Body of pancreas (tissue), 4 donors: Measurements from ENCODE around the gene HMGXB4.

Source experiments
- POLR2A ChIP-seq, 3 donors: fragments of 450-650 bp; IDR thresholded peaks; one replicate each; pipeline ENCODE4 v1.6.1; 2016; ENCODE audit warnings: antibody characterized with exemption in 3 of 3, mild to moderate bottlenecking in 2 of 3
- TF ChIP-seq, protein P1 (sequence below), 7 experiments: fragments of 450-650 bp in 4 of 7; fragments of 200-600 bp in 3 of 7; sonication (generic) in 3 of 7; IDR thresholded peaks; one replicate each; pipeline ENCODE4 v1.5.1; 2016 to 2019; ENCODE audit warnings: antibody characterized with exemption in 7 of 7

DNA sequence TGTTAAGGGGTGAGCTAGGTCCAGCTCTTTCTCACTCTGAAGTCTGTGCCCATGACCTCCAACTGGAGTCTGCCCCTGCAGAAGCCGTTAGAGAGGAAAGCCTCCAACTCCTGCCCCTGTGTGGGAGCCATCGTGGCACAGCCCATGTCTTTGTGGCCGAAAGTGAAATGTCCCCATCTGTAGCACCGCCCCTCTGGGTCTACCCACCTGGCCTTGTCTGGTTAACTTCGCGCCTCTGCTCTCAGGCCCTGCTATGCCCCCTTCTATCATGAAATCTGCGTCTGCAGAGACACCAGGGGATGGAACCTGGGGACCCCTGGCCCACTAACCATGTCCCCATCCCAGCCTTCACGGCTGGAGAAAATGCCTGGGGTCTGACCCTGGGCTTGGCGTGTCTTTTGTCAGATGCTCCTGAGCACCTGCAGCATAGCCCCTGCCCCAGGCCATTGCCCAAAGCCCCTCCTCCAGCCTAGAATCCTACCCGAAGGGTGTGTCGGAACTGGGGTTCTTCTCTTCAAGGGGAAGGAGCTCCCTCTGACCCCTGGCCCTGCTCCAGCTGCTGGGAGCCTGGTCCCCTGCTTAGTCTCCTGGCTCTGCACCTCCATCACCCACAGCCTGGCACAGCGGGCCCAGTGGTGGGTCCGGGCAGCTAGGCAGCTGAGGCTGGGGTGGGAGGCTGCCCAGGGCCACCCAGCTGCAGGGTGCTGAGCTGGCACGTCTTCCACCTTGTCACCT is 87.8 kb downstream of the HMGXB4 start:
- TF ChIP-seq, protein P1, sequence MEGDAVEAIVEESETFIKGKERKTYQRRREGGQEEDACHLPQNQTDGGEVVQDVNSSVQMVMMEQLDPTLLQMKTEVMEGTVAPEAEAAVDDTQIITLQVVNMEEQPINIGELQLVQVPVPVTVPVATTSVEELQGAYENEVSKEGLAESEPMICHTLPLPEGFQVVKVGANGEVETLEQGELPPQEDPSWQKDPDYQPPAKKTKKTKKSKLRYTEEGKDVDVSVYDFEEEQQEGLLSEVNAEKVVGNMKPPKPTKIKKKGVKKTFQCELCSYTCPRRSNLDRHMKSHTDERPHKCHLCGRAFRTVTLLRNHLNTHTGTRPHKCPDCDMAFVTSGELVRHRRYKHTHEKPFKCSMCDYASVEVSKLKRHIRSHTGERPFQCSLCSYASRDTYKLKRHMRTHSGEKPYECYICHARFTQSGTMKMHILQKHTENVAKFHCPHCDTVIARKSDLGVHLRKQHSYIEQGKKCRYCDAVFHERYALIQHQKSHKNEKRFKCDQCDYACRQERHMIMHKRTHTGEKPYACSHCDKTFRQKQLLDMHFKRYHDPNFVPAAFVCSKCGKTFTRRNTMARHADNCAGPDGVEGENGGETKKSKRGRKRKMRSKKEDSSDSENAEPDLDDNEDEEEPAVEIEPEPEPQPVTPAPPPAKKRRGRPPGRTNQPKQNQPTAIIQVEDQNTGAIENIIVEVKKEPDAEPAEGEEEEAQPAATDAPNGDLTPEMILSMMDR (IDR thresholded peaks at IDR 0.05) = no peak
- TF ChIP-seq POLR2A (IDR thresholded peaks at IDR 0.05) = no peak
